AG10803 (cell line): Measurements from ENCODE around the gene CERS6.

Experiments
- DNase-seq: peaks from one replicate; pipeline ENCODE4 v3.0.0; 2010; ENCODE audit warnings: low read depth
- H3K4me3 ChIP-seq: 2 replicates; pipeline ENCODE4 v1.5.1; 2011; ENCODE audit warnings: mild to moderate bottlenecking, low read length, control low read depth
- CTCF ChIP-seq: conservative IDR thresholded peaks from 2 replicates; pipeline ENCODE4 v1.5.1; 2011; ENCODE audit warnings: mild to moderate bottlenecking, low read length, control low read depth, inconsistent platforms

CERS6 gene

DNA sequence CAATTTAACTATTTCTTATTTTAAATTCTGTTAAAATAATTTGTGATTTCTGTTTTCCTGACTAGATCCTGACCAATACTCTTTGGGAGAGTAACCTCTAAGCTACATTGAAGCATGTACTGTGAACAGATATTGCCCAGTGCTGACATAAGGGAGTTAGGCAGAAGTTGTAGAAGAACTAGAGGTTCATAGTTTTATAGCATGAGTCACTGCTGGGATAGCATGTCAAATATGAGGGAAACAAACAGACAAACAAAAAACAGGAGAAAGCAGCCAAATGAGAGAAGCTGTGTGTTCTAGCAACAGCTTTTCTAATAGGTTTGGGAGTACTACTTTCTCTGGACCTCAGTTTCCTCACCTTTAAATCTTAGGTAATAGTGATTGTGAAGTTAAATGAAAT is 72.4 kb downstream of the CERS6 start:
- no peak overlapping the region for H3K4me3 ChIP-seq
- peak; percentile 81 for DNase-seq
- no peak for TF ChIP-seq CTCF

DNA sequence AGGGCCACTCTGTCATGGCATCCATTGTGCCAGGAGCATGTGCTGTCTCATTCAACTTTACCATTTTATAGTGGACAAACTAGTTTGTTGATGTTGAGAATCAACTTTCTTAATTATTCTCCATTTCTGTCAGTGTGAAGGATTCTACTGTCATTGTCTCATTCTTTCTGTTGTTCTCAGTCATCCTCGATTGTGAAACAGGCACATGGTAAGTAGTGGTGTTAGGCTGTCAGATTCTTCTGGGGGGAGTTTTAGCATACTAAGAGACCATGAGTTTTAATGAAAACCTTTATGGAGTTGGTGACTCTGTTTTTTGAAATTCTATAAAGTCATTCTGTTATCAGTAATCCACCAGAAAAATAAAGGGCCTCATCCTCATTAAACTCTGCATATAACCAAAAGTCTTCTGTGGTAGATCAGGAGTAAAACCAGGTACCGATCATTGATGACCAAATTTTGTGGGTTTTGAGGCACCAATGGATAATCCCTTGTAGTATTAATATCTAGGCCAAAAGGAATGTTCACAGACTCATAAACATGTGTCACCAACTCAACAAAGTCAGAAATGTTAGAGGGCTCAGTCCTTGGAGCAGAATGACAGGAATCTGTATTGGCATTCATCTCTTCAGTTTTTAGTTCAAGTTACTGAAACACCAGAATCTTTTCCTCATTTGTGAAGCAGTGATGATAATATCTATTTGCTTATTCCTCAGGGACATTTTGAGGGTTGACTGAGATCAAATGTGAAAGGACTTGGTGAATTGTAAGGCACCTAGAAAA is 73.2 kb downstream of the CERS6 start:
- DNase-seq = no peak
- no peak for TF ChIP-seq CTCF
- no peak overlapping the region for H3K4me3 ChIP-seq

- DNase-seq = no peak
- no peak overlapping the region for H3K4me3 ChIP-seq
- TF ChIP-seq CTCF = no peak
Observed at GRCh38 chr2:168529900-168530561, 74.0 kb downstream of the CERS6 start.

- peak; percentile 78 for DNase-seq
- H3K4me3 ChIP-seq = no peak overlapping the region
- no peak for TF ChIP-seq CTCF
Observed at GRCh38 chr2:168530982-168531622, 75.0 kb downstream of the CERS6 start.

GRCh38 chr2:168534926-168535325 is 78.9 kb downstream of the CERS6 start:
- DNase-seq = no peak
- no peak overlapping the region for H3K4me3 ChIP-seq
- TF ChIP-seq CTCF = no peak

DNA sequence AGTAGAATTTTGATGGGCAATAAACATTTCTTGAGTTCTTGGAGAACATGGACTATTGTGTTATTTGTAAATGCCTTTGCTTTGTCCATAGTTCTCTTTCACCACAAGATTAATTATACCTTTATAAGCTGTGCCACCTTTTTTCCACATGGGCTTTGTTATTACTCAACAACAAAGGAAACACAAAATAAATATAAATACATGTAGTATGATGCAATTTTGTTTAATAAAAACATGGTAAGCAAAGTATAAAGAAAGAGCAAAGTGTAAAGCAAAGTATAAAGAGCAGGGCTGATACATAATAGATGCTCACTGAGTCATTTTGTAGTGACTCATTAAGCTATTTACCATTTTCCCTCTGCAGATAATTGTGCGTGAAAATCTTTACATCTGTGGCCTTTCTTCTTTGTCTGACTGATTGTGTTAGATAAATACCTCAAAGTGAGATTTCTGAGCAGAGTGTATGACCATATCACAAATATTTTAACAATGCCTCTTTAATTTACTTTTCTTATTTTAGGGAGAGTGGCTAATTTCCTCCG is 80.9 kb downstream of the CERS6 start:
- TF ChIP-seq CTCF = no peak
- no peak overlapping the region for H3K4me3 ChIP-seq
- peak; percentile 26 for DNase-seq
